ENCODE measurements around the gene ZMIZ1.

DNA sequence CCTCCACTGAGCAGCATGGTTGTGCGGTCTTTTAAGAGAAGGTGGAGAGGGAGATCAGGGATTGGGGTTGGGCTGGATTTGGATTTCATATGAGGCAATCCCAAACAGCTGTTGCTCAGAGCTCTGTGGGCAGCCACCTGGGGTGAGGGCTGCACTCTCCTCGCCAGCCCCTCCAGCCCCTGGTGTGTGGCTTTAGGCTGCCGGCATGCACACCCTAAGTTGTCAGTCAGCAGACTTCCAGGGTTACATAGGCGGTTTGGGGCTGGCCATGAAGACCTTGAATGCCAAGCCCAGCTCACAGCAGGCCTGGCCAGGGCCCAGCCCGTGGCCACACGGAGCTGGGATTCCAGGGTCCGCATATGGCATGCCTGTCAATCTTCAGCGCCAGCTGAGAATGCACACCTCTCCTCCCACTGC is 54.8 kb downstream of the ZMIZ1 start:
- no peak for TF ChIP-seq EZH2 (IDR thresholded peaks at IDR 0.05; ENCODE audit: low read length, missing control alignments)
- TF ChIP-seq, protein P1, sequence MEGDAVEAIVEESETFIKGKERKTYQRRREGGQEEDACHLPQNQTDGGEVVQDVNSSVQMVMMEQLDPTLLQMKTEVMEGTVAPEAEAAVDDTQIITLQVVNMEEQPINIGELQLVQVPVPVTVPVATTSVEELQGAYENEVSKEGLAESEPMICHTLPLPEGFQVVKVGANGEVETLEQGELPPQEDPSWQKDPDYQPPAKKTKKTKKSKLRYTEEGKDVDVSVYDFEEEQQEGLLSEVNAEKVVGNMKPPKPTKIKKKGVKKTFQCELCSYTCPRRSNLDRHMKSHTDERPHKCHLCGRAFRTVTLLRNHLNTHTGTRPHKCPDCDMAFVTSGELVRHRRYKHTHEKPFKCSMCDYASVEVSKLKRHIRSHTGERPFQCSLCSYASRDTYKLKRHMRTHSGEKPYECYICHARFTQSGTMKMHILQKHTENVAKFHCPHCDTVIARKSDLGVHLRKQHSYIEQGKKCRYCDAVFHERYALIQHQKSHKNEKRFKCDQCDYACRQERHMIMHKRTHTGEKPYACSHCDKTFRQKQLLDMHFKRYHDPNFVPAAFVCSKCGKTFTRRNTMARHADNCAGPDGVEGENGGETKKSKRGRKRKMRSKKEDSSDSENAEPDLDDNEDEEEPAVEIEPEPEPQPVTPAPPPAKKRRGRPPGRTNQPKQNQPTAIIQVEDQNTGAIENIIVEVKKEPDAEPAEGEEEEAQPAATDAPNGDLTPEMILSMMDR (conservative IDR thresholded peaks at IDR 0.05 in 1 of 2, IDR thresholded peaks at IDR 0.05 in 1 of 2; ENCODE audit: low read depth in 1 of 2, low read length in 2 of 2): no peak

Measured in fibroblast of lung (primary cell).